DND-41 (cell line): ENCODE data around the gene PNLDC1.

Source experiments
- ATAC-seq: fragments of 200-7000 bp; cut with Tn5 transposase; 3 replicates; pipeline ENCODE4 v1.9.1; 2021; ENCODE audit warnings: low read depth; ENCODE audit not compliant: insufficient read depth
- DNase-seq: peaks from one replicate; pipeline ENCODE4 v3.0.0-alpha.2; 2020
- H2AFZ ChIP-seq: 2 replicates; pipeline ENCODE4 v1.6.0; 2012; ENCODE audit warnings: low read depth, low read length
- H3K27ac ChIP-seq: 2 replicates; pipeline ENCODE4 v1.5.1; 2012; ENCODE audit warnings: low read length, inconsistent platforms
- H3K27me3 ChIP-seq: fragments of 200-600 bp; sonication (generic); 2 replicates; pipeline ENCODE4 v1.6.0; 2012; ENCODE audit warnings: low read length, mild to moderate bottlenecking, inconsistent platforms; ENCODE audit not compliant: insufficient read depth, poor library complexity
- H3K36me3 ChIP-seq: 2 replicates; pipeline ENCODE4 v1.5.1; 2012; ENCODE audit warnings: low read length, inconsistent platforms; ENCODE audit not compliant: insufficient read depth
- H3K4me1 ChIP-seq: 2 replicates; pipeline ENCODE4 v1.5.1; 2012; ENCODE audit warnings: mild to moderate bottlenecking, low read length; ENCODE audit not compliant: insufficient read depth
- H3K4me2 ChIP-seq: 2 replicates; pipeline ENCODE4 v1.6.0; 2012; ENCODE audit warnings: mild to moderate bottlenecking, moderate library complexity, low read length, inconsistent platforms; ENCODE audit not compliant: insufficient read depth
- H3K4me3 ChIP-seq, 2 experiments: fragments of 200-600 bp in 1 of 2; shearing (Covaris generic) in 1 of 2; 2 replicates each; pipeline ENCODE4 v1.5.1; 2012 to 2016; ENCODE audit warnings: inconsistent platforms in 2 of 2, low read length in 2 of 2, mild to moderate bottlenecking in 2 of 2, low read depth in 1 of 2, moderate library complexity in 1 of 2
- H3K79me2 ChIP-seq: 2 replicates; pipeline ENCODE4 v1.6.0; 2012; ENCODE audit warnings: low read length, inconsistent platforms; ENCODE audit not compliant: insufficient read depth
- H3K9ac ChIP-seq: 2 replicates; pipeline ENCODE4 v1.6.0; 2012; ENCODE audit warnings: low read depth, mild to moderate bottlenecking, inconsistent platforms, low read length, moderate library complexity
- H3K9me3 ChIP-seq: 2 replicates; pipeline ENCODE4 v1.5.1; 2012; ENCODE audit warnings: low read length, moderate library complexity, mild to moderate bottlenecking, inconsistent platforms; ENCODE audit not compliant: insufficient read depth, severe bottlenecking
- H4K20me1 ChIP-seq: 2 replicates; pipeline ENCODE4 v1.6.0; 2012; ENCODE audit warnings: low read length; ENCODE audit not compliant: insufficient read depth
- CTCF ChIP-seq: IDR thresholded peaks from 2 replicates; pipeline ENCODE4 v1.5.1; 2012; ENCODE audit warnings: borderline replicate concordance, low read length, moderate library complexity, mild to moderate bottlenecking; ENCODE audit not compliant: poor library complexity, severe bottlenecking; ENCODE audit errors: extremely low read depth
- EZH2 ChIP-seq: IDR thresholded peaks from 3 replicates; pipeline ENCODE4 v1.6.1; 2012; ENCODE audit warnings: borderline replicate concordance, low read depth, mild to moderate bottlenecking, moderate library complexity, low read length, inconsistent platforms; ENCODE audit not compliant: severe bottlenecking

PNLDC1 gene

DNA sequence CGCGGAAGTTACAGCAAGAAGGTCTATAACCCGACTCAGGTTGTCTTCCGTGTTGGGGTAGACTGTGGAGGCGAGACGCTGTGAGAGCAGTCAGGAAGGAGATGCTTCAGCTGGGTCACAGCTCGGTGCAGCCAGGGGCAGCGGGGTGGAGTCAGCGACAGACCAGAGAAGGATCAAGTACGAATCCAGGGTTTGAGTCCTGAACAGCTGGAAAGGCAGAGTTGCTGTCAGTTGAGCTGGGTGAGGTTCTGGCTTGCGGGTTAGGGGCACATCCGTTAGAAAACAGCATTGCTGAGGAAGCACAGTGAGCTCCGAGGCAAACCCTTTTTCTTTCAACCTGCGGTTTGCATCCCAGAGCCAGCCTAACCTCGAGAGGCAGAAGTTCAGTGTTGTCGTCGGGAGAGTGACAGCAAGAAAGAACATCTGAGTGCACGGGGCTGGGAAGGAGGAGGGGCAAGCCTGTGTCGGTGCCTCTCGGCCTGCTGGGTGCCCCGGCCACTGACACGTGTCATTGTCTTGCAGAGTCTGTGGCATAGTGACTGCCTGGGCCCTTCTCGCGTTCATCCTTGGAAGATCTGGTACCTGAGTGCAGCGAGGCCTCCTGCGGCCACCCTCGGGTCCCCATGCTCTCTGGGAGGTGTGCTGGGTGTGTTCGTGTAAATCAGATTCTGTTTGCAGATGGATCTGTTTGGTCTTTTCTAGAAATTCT is 20.0 kb downstream of the PNLDC1 start:
- TF ChIP-seq CTCF (peak; percentile 10), EZH2 (no peak)
- Histone ChIP-seq H3K27ac (peak overlapping the region; percentile 90), H3K4me1 (peaks cover 36% of the 10 kb centered on the region), H3K36me3 (no peaks in the 10 kb centered on the region), H3K4me3 (peak overlapping the region in 1 of 2 experiments; percentile 55; a peak in 3 of 4 replicates), H2AFZ (peak overlapping the region; percentile 75), H3K4me2 (peak overlapping the region; percentile 78), H3K79me2 (no peaks in the 10 kb centered on the region), H4K20me1 (no peaks in the 10 kb centered on the region), H3K9ac (peak overlapping the region; percentile 61), H3K27me3 (no peaks in the 10 kb centered on the region), H3K9me3 (no peaks in the 10 kb centered on the region)
- DNase-seq (peak; percentile 96), ATAC-seq (peak; percentile 93)

DNA sequence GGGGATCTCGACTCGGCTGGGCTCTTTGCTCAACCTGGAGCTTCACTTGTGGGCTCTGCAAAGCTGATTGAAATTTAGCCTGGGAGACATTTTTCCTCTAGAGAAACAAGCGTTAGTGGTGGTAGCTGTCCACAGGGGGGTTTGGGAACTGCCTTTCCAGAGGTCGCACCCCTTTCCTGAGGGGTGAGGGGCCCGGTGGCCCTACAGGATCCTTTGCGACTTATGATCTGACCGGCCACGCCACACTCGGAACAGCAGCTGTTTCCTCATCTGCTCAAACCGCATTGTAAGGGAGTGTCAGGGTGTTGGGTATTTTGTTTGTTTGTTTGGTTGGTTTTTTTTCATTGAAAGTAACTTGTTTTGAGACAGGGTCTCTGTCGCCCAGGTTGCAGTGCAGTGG is 21.0 kb downstream of the PNLDC1 start:
- 0 out of 2 replicates have a peak overlapping the region, but pooled peaks have one; percentile 75 for H2AFZ ChIP-seq
- no peaks in the 10 kb centered on the region for H3K27me3 ChIP-seq
- H3K79me2 ChIP-seq = no peaks in the 10 kb centered on the region
- no peak overlapping the region for H3K4me3 ChIP-seq
- H3K4me1 ChIP-seq = peaks cover 36% of the 10 kb centered on the region
- ATAC-seq (no peak), DNase-seq (no peak)
- peak overlapping the region; percentile 61 for H3K9ac ChIP-seq
- no peaks in the 10 kb centered on the region for H3K9me3 ChIP-seq
- no peaks in the 10 kb centered on the region for H3K36me3 ChIP-seq
- peak overlapping the region; percentile 90 for H3K27ac ChIP-seq
- H3K4me2 ChIP-seq = peak overlapping the region; percentile 78
- H4K20me1 ChIP-seq = no peaks in the 10 kb centered on the region
- TF ChIP-seq EZH2 (no peak), CTCF (no peak)

GRCh38 chr6:159821726-159822125 is 21.6 kb downstream of the PNLDC1 start:
- no peak overlapping the region for H3K4me2 ChIP-seq
- ATAC-seq (no peak), DNase-seq (no peak)
- no peaks in the 10 kb centered on the region for H3K79me2 ChIP-seq
- H4K20me1 ChIP-seq = no peaks in the 10 kb centered on the region
- H3K4me1 ChIP-seq = peaks cover 36% of the 10 kb centered on the region
- H3K27me3 ChIP-seq = no peaks in the 10 kb centered on the region
- H3K4me3 ChIP-seq = no peak overlapping the region
- no peak for TF ChIP-seq CTCF
- TF ChIP-seq EZH2 = no peak
- no peak overlapping the region for H3K9ac ChIP-seq
- no peak overlapping the region for H2AFZ ChIP-seq
- no peaks in the 10 kb centered on the region for H3K36me3 ChIP-seq
- peak overlapping the region; percentile 14; the same call in 1 of the 2 replicates for H3K27ac ChIP-seq
- no peaks in the 10 kb centered on the region for H3K9me3 ChIP-seq
